HG03064 (cell line): ENCODE results near the gene MAGI2.

Source experiments
- ATAC-seq: cut with Tn5 transposase; IDR thresholded peaks from one replicate; pipeline ENCODE4 v1.9.1; 2021; ENCODE audit warnings: low read depth; ENCODE audit not compliant: unreplicated experiment

Gene MAGI2

DNA sequence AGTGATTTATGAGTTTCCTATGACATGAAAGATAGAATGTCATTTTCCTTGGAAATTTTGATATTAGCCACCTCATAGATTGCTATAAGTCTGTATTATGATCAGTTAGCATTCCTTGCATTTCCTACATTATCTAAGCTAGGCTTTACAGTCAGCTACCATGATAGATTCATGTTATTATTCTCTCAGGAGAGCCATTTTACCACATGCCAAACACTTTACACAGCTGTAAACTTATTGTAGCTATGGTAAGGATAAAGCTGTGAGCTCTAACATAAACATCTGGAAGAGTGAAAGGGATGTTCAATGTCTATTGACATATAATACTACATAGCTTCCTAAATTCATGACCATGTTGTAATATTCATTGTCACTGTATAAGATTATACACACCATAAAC is 1046.9 kb downstream of the MAGI2 start:
- ATAC-seq: no peak

- ATAC-seq: no peak
Observed at GRCh38 chr7:78402096-78402495, 1051.4 kb downstream of the MAGI2 start.

DNA sequence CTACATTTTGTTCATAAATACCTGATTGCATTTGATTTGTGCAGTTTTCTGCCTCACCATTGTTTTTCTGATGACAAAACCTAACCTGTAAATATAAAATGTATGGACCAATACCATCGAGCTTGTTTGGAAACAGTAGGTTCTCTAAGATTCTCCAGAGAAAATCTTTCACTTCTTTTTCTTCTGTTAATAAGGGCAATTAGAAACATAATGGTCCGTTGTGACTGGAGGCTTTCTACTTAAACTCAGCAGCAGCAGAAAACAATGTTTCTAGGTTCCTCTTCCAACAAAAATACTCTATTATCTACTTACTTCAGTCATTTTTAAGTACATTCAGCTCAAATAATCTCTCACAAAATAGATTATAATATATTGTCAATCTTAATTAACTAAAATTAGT is 1053.4 kb downstream of the MAGI2 start:
- no peak for ATAC-seq

DNA sequence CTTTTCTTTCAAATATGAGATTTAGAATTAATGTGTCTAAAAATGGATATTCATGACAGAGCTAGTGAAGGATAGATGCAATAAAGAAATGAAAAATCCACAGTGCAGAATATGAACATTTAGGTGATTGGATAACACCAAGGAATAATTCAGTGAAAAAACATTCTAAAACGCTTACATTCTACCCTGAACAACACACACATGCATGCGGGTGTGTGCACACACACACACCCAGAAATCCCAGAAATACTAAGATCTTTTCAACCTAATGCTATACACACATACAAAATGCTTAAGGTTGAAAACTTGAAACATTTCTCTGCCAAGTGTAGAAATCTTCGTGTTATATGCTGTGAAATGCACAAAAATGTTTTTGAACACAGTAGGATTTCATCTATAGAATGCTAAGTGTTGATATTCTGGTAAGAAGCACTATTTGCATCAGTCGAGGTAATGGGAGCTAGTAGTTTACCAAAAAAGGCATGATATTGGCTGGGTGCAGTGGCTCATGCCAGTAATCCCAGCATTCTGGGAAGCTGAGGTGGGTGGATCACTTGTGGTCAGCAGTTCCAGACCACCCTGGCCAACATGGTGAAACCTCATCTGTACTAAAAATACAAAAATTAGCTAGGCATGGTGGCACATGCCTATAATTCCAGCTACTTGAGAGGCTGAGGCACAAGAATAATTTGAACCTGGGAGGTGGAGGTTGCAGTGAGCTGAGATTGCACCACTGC is 1054.3 kb downstream of the MAGI2 start:
- no peak for ATAC-seq

DNA sequence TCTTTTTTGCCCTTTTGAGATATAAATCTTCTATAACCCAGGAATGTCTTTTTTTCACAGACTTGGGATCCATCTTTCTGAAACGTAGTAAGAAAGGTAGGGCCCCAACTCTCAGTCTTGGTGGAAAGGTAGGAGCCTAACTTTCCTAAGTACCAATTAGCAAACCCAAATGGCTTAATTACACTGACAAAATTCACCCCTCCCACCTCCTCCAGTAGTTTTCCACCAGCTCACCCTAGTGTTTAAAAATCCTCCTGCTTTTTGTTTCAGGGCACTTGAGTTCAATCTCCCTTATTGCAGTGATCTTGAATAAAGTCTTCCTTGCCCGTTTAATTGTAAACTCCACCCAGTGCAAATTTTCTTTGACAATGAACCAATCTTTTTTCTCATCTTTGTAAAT is 1054.9 kb downstream of the MAGI2 start:
- no peak for ATAC-seq

GRCh38 chr7:78398081-78398480 is 1055.4 kb downstream of the MAGI2 start:
- no peak for ATAC-seq

GRCh38 chr7:78396210-78396609 is 1057.3 kb downstream of the MAGI2 start:
- no peak for ATAC-seq

GRCh38 chr7:78395298-78396036 is 1058.0 kb downstream of the MAGI2 start:
- no peak for ATAC-seq

DNA sequence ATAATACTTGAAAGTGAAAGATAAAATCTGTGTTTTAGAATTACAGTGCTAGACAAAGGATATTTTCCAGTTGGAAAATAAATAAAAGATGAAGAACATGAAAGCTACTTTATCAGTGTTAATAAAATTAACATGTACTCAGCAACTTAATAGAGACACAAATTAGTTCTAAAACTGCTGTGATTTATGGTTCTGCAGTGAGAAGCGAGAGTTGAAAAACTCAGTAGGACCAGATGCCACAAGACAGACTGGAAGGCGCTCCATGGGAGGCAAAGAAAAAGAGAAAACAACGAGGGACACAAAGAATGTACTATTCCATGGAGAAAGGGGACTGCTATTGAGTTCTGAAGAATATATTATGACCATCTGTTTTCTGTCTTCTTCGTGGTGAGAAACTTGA is 1064.4 kb downstream of the MAGI2 start:
- no peak for ATAC-seq

- ATAC-seq: no peak
Observed at GRCh38 chr7:78386520-78386919, 1066.9 kb downstream of the MAGI2 start.

- ATAC-seq: no peak
Observed at GRCh38 chr7:78383096-78383880, 1070.2 kb downstream of the MAGI2 start.

- ATAC-seq: no peak
Observed at GRCh38 chr7:78379148-78379547, 1074.3 kb downstream of the MAGI2 start.

- no peak for ATAC-seq
Observed at GRCh38 chr7:78377532-78377931, 1075.9 kb downstream of the MAGI2 start.

DNA sequence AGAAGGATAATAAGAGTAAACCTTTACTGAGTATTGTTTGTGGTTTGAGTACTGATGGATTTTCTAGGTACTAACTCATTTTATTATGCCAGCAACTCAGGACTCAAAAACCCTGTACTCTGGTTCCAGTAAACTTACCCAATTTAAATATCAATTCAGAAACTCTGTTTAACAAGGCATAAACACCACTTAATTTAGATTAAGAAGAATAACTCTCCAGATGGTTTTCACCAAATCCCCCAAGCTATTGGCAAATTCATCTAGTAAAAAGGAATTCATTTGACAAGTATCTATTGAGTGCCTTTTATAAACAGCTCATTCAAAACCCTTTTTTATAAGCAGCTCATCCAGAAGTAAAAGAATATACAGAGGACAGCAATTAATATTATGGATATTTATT is 1082.5 kb downstream of the MAGI2 start:
- no peak for ATAC-seq

DNA sequence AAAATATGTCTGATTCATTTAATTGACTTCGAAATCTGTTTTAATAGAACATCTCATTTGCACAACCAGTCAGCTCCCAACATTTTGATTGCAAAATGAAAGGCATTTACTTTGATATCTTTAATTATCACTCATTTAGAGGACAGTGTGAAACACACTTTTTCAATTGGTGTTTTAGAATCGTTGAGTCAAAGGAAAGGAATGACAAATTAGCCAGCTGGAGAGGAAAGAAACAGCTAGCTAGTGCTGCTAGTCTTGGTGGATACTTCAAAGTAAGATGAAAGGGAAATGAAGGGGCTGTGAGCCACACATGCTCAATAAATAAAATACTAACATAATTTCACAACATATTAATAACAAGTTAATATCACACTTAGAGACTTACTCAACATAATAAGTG is 1084.7 kb downstream of the MAGI2 start:
- no peak for ATAC-seq

DNA sequence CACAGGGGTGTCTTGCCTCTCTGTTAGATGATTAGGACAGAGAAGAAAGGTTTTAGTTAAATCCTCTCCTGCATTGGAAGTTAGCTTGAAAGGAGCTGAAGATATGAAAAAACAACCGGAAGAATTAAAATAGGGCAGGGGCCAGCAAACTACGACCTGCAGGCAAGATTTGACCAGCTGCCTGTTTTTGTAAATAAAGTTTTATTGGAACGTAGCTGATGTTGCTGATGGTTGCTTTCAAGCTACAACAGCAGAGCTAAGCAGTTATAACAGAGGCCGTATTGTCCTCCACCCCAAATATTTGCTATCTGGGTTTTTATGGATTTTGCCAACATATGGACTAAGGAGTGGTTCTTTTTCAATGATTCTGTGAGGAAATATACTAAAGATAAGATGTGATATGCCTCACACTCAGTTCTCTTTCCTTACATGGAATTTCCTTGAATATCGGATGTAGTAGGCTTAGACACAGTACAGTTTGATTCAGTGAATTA is 1086.1 kb downstream of the MAGI2 start:
- no peak for ATAC-seq

GRCh38 chr7:78363866-78364265 is 1089.6 kb downstream of the MAGI2 start:
- ATAC-seq: no peak

DNA sequence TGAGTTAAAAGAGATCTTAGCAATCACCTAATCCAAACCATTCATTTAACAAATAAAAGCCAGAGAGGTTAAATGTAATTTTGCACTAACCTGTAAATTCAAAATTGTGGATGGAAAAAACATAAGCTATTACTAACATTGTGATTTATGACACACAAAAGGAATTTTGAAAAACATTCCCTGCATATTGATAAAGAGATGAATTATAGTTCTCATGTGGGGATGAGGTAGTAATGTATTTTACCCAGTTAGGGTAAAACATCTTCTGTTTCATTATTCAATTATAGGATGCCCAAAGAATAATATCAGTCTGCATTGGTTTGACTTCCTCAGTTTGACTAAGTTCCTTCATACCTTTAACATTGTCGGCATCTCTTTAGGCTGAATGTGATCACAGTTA is 1093.6 kb downstream of the MAGI2 start:
- no peak for ATAC-seq

GRCh38 chr7:78357709-78358108 is 1095.8 kb downstream of the MAGI2 start:
- ATAC-seq: no peak

- ATAC-seq: no peak
Observed at GRCh38 chr7:78355834-78356233, 1097.6 kb downstream of the MAGI2 start.

DNA sequence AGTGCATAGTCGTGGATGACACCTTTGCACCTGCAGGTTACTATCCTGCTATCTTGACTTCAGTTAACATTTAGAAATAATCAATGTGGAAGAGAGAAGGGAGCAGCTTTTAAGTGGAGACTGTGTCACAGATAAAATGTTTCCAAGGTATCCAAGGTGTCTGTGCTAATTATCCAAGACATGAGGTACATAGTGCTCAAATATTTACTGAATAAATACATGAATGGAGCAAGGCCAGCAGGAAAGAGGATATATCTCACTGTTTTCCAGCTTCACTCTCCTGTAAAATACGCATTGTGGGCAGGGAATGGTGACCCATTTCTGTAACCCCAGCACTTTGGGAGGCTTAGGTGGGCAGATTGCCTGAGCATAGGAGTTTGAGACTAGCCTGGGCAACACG is 1102.5 kb downstream of the MAGI2 start:
- no peak for ATAC-seq
